HL-60 (cell line): ENCODE measurements around the gene ROCK2.

Source experiments
- CTCF ChIP-seq: IDR thresholded peaks from one replicate; pipeline ENCODE4 v1.5.1; 2011; ENCODE audit warnings: low read length, control low read depth, inconsistent platforms; ENCODE audit not compliant: insufficient read depth
- GABPA ChIP-seq: IDR thresholded peaks from 2 replicates; pipeline ENCODE4 v1.6.1; 2012; ENCODE audit warnings: low read depth

GRCh38 chr2:11385216-11385615 lies 40.8 kb upstream of the ROCK2 start:
- TF ChIP-seq CTCF (no peak), GABPA (no peak)
